Fibroblast of lung (primary cell): ENCODE results near the gene MAP2K6.

ENCODE experiments used
- EZH2 ChIP-seq: IDR thresholded peaks from 2 replicates; pipeline ENCODE4 v1.5.1; 2012; ENCODE audit warnings: low read length, control low read depth, mild to moderate bottlenecking; ENCODE audit errors: missing control alignments
- TF ChIP-seq, protein P1 (sequence below), 2 donors: IDR thresholded peaks in 1 of 2; conservative IDR thresholded peaks in 1 of 2; 1 replicate in 1 of 2; 2 replicates in 1 of 2; pipeline ENCODE4 v1.5.1; 2011 to 2012; ENCODE audit warnings: low read length in 2 of 2, control low read depth in 1 of 2, inconsistent platforms in 1 of 2, low read depth in 1 of 2, mild to moderate bottlenecking in 1 of 2

DNA sequence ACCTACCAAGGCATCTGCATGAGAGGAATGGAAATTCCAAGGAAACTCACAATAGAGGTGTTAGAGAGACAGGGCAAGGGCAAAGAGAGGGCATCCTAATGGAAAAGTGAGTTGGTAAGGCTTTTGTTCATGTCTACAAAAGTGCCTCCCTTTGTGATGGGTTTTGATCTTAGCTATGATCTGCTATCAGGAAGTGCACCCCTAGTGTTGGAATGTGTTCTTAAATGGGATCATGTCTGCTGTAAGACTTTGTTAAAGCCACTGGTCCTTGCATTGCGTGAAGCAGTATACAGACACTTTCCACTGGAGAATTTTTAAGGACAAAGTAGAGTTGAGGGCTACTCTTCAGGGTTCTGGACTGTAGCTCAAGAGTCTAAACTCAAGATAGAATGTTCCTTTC, 92.0 kb downstream of the MAP2K6 start:
- TF ChIP-seq, protein P1, sequence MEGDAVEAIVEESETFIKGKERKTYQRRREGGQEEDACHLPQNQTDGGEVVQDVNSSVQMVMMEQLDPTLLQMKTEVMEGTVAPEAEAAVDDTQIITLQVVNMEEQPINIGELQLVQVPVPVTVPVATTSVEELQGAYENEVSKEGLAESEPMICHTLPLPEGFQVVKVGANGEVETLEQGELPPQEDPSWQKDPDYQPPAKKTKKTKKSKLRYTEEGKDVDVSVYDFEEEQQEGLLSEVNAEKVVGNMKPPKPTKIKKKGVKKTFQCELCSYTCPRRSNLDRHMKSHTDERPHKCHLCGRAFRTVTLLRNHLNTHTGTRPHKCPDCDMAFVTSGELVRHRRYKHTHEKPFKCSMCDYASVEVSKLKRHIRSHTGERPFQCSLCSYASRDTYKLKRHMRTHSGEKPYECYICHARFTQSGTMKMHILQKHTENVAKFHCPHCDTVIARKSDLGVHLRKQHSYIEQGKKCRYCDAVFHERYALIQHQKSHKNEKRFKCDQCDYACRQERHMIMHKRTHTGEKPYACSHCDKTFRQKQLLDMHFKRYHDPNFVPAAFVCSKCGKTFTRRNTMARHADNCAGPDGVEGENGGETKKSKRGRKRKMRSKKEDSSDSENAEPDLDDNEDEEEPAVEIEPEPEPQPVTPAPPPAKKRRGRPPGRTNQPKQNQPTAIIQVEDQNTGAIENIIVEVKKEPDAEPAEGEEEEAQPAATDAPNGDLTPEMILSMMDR (conservative IDR thresholded peaks at IDR 0.05 in 1 of 2, IDR thresholded peaks at IDR 0.05 in 1 of 2; ENCODE audit: low read depth in 1 of 2, low read length in 2 of 2): peak; percentile 17 to 37
- TF ChIP-seq EZH2: no peak
